Tibial nerve (tissue), 4 donors: Measurements from ENCODE around the gene SCT.

ENCODE experiments used
- CTCF ChIP-seq, 5 experiments: fragments of 200-600 bp in 3 of 5; fragments of 450-650 bp in 2 of 5; sonication (generic) in 3 of 5; IDR thresholded peaks; one replicate each; pipeline ENCODE4 v1.5.1; 2016 to 2019; ENCODE audit warnings: antibody characterized with exemption in 5 of 5, mild to moderate bottlenecking in 3 of 5, moderate library complexity in 2 of 5
- EP300 ChIP-seq, 2 donors: sonication (generic); formaldehyde crosslinking; IDR thresholded peaks; one replicate each; pipeline ENCODE4 v1.6.1; 2017; ENCODE audit warnings: antibody characterized with exemption in 2 of 2, mild to moderate bottlenecking in 1 of 2
- POLR2A ChIP-seq, 2 donors: fragments of 450-650 bp; IDR thresholded peaks; one replicate each; pipeline ENCODE4 v1.6.1; 2017; ENCODE audit warnings: antibody characterized with exemption in 2 of 2, mild to moderate bottlenecking in 2 of 2, moderate library complexity in 2 of 2

- TF ChIP-seq POLR2A (IDR thresholded peaks at IDR 0.05) (no peak), CTCF (IDR thresholded peaks at IDR 0.05) (no peak), EP300 (IDR thresholded peaks at IDR 0.05) (no peak)
Observed at GRCh38 chr11:619628-620050, 7.3 kb downstream of the SCT start.
